Adipose tissue (tissue), 3 donors: ENCODE measurements around the gene GANC. TPM values are rescaled to one million over a fixed set of nuclear protein-coding genes. Genes with fewer than 3 reads are reported as not detected.

Experiments used
- H3K27ac ChIP-seq: one replicate; pipeline ENCODE4 v1.5.1; 2013; ENCODE audit warnings: low read depth, low read length
- WGBS, 3 donors: extraction: QIAGEN DNeasy Blood & Tissue Kit; methylation state at CpG; one replicate each; pipeline ENCODE4 v1.1.7; 2013; 5-methylcytosine and 5-hydroxymethylcytosine counted together
- polyA plus RNA-seq, 3 donors: library from polyadenylated mRNA; stranded (reverse); fragments of 200-250 nt; gene quantifications; one replicate each; pipeline ENCODE4 v1.2.3, GENCODE V29; 2013
- donor health status: healthy with polysubstance abuse.
- donor health status: Bipolar disorder and iron deficiency.
- donor health status: healthy.

GANC gene
- polyA plus RNA-seq, 3 donors = 5.1 to 10.3 (median 8.8) TPM

- 52 to 61% (median 53%) methylated on average over 1 of the region's 1 CpG for WGBS, 3 donors
- H3K27ac ChIP-seq = no peak overlapping the region
Observed at GRCh38 chr15:42395838-42396237, 122.8 kb downstream of the GANC start.

GRCh38 chr15:42401544-42402454, 128.8 kb downstream of the GANC start:
- 79 to 86% (median 81%) methylated on average over 24 of the region's 24 CpGs for WGBS, 3 donors
- no peak overlapping the region for H3K27ac ChIP-seq

GRCh38 chr15:42402455-42403205, 129.6 kb downstream of the GANC start:
- H3K27ac ChIP-seq = no peak overlapping the region
- 81 to 87% (median 85%) methylated on average over 15 of the region's 15 CpGs for whole genome bisulfite sequencing, 3 donors

- H3K27ac ChIP-seq = no peak overlapping the region
- WGBS, 3 donors = 91 to 99% (median 95%) methylated on average over 7 of the region's 7 CpGs
Observed at GRCh38 chr15:42403389-42403788, 130.4 kb downstream of the GANC start.

DNA sequence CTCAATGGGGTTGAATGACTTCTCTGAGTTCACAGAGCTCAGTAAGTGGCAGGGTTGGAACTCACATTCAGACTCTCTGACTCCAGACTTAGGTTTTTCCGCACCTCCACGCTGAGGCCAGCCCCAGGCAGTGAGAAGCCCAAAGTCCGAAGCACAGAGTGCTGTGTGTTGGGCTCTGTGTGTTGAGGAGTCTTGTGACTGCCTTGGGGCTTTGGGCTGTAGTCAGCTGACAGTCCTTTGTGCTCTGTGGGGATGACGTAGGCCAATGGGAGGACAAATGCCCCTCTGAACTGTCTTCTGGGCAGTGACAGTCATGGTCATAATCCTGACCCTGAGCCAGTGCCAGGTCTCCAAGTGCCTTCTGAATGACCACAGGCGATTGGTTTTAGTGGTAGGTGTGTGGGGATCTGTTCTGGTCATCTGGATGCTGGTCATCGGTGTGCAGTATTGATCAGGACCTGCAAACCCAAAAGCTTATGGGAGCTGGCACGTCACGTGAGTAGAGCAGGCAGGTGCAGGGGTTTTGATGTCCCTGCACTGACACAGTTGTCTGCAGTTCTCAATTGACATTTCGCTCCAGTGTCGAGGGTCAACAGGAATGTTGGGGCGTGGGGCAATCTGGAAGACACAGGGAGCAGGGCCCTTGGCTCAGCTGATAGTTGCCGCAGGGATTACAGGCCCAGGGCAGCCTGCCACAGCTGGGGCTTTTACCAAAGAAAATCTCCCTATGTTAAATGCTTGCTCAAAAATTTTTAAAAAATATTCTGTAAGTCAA, 131.6 kb downstream of the GANC start:
- no peak overlapping the region for H3K27ac ChIP-seq
- 79 to 84% (median 83%) methylated on average over 12 of the region's 12 CpGs for WGBS, 3 donors

GRCh38 chr15:42405863-42406482, 133.0 kb downstream of the GANC start:
- WGBS, 3 donors = 61 to 72% (median 65%) methylated on average over 6 of the region's 6 CpGs
- H3K27ac ChIP-seq = no peak overlapping the region

Other genes with a start within 250 kb of the GANC start
- gene PLA2G4D, start 178.6 kb upstream of the GANC start, polyA plus RNA-seq = under 1 TPM in 1 of 3 donors, not detected in 2; 0.34 TPM
- gene PLA2G4F, start 116.6 kb upstream of the GANC start, polyA plus RNA-seq = under 1 TPM in 2 of 3 donors, not detected in 1; 0.09 to 0.68 TPM
- gene VPS39, start 64.9 kb upstream of the GANC start, polyA plus RNA-seq = 10 to 100 TPM; 20.6 to 37.3 (median 29.9) TPM
- 10 to 100 TPM; 15.7 to 28.0 (median 23.6) TPM for gene TMEM87A, start 232 bp downstream of the GANC start, polyA plus RNA-seq
- 1 to 10 TPM; 3.9 to 9.7 (median 8.3) TPM for gene CAPN3, start 86.3 kb downstream of the GANC start, polyA plus RNA-seq
- 10 to 100 TPM in 2 of 3 donors, 1 to 10 TPM in 1; 6.8 to 30.7 (median 24.2) TPM for gene ZNF106, start 217.9 kb downstream of the GANC start, polyA plus RNA-seq
- gene SNAP23, start 222.4 kb downstream of the GANC start, polyA plus RNA-seq = 10 to 100 TPM; 19.3 to 70.4 (median 38.9) TPM